RPMI7951 (cell line): ENCODE data around the gene MT3. TPM values are rescaled to one million over a fixed set of nuclear protein-coding genes. Genes with fewer than 3 reads are reported as not detected.
A peak's percentile ranks its signal among the peaks of the same experiment; 100 is the strongest.

Source experiments
- DNase-seq: peaks from one replicate; pipeline ENCODE4 v3.0.0-alpha.2; 2012; ENCODE audit warnings: low read depth
- total RNA-seq: library from RNA; depleted of rRNA; stranded (reverse); fragments of >200 nt; shearing (Covaris generic); gene quantifications from 2 replicates; pipeline ENCODE4 v1.2.3, GENCODE V29; 2014; rRNA removed

MT3 gene
- total RNA-seq, 1 experiment from 2014 or later: not detected

- no peak for DNase-seq
Observed at GRCh38 chr16:56630134-56630533, 40.8 kb downstream of the MT3 start.

- DNase-seq: no peak
Observed at GRCh38 chr16:56631197-56631596, 41.9 kb downstream of the MT3 start.

DNA sequence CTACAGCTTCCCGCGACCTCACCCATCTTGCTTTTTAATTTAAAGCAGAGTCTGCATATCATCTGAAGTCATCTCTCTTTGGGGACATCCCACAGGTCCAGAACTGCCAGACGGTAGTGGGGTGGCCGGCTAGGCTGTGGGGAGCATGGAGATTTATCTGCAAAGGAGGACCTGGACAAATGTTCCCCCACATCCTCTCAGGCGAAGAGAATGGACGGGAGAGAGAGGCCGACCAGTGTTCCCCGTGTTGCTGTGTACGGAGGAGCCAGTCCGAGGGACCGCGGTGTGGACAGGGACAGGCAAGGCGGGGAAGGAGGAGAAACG, 42.5 kb downstream of the MT3 start:
- no peak for DNase-seq

- peak; percentile 26 for DNase-seq
Observed at GRCh38 chr16:56632156-56632847, 43.0 kb downstream of the MT3 start, which contains the start of gene MT1M. TSS of gene MT1M (plus strand) at chr16:56632659. CDS start at chr16:56632732, 73 bp downstream.

- DNase-seq: no peak
Observed at GRCh38 chr16:56632848-56633365, 43.6 kb downstream of the MT3 start.

- DNase-seq: no peak
Observed at GRCh38 chr16:56633535-56633934, 44.2 kb downstream of the MT3 start.

DNA sequence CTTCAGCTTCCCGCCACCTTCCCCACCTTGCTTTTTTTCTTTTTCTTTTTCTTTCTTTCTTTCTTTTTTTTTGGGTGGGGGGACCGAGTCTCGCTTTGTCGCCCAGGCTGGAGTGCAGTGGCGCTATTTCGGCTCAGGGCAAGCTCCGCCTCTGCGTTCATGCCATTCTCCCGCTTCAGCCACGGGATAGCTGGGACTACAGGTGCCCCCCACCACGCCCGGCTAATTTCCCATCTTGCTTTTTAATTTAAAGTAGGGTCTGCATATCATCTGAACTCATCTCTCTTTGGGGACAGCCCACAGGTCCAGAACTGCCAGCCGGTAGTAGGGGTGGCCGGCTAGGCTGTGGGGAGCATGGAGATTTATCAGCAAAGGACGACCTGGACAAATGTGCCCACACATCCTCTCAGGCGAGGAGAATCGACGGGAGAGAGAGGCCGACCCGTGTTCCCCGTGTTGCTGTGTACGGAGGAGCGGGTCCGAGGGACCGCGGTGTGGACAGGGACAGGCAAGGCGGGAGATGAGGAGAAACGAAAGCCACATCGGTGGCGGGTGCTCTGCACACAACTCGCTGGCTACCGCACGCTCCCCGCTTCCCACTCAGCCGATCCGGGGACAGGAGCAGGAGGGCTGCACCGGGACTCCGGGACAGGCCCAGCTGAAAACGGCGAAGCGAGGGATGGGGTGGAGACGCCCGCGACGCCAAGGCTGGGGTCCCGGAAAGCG, 45.5 kb downstream of the MT3 start:
- no peak for DNase-seq

DNA sequence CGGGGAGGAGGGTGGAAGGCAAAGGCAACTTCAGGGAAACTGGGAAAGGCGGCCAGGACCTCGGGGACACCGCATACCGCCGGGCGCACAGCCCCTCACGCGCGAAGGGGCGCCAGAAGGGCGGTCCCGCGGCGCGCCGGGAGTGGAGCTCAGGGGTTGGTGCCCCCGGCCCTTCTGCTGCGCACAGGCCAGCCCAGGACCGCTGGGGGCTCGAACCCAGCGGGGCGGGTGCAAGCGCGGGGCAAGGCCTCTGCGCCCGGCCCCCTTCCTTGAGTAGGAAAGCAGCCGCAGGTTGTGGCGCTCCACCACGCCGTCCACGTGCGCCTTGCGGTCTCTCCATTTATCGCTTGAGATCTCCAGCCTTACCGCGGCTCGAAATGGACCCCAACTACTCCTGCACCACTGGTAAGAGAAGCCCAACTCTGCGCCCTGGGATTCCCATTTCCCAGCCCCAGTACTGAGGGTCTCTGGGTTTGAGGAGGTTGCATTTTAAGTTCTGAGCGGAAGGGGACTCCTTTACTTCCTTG, 46.2 kb downstream of the MT3 start:
- DNase-seq: no peak

GRCh38 chr16:56636616-56637413, 47.5 kb downstream of the MT3 start:
- no peak for DNase-seq

DNA sequence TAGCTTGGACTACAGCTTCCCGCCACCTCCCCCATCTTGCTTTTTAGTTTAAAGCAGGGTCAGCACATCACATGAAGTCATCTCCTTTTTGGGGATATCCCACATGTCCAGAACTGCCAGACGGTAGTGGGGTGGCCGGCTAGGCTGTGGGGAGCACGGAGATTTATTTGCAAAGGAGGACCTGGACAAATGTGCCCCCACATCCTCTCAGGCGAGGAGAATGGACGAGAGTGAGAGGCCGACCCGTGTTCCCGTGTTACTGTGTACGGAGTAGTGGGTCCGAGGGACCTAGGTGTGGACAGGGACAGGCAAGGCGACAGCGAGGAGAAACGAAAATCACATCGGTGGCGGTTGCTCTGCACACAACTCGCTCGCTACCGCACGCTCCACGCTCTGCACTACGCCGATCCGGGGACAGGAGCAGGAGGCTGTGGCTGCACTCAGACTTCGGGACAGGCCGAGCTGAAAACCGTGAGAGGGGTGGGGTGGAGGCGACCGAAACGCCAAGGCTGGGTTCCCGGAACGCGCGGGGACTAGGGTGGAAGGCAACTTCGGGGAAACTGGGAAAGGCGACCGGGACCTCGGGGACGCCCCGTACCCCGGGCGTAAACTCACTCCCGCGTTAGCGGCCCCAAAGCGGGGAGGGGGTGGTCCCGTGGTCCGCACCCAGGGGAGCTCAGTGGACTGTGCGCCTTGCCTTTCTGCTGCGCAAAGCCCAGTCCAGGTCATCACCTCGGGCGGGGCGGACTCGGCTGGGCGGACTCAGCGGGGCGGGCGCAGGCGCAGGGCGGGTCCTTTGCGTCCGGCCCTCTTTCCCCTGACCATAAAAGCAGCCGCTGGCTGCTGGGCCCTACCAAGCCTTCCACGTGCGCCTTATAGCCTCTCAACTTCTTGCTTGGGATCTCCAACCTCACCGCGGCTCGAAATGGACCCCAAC, 48.8 kb downstream of the MT3 start, which contains the start of gene MT1A:
Gene MT1A, plus strand, starts transcription at position 853 of the 937 bp plus-strand sequence. Its CDS starts 73 bp downstream, at position 926.
- DNase-seq: peak; percentile 23

- no peak for DNase-seq
Observed at GRCh38 chr16:56639045-56639444, 49.7 kb downstream of the MT3 start.

- DNase-seq: no peak
Observed at GRCh38 chr16:56640076-56640475, 50.7 kb downstream of the MT3 start.

Other genes starting within 250 kb of the MT3 start
- 100.0 and 105 TPM in 2 replicates for gene AMFR, start 164.0 kb upstream of the MT3 start, total RNA-seq
- gene NUDT21, start 138.2 kb upstream of the MT3 start, total RNA-seq: 89.7 and 101 TPM in 2 replicates
- 63.1 and 64.8 TPM in 2 replicates for gene OGFOD1, start 138.0 kb upstream of the MT3 start, total RNA-seq
- 41.6 and 44.3 TPM in 2 replicates for gene BBS2, start 69.5 kb upstream of the MT3 start, total RNA-seq
- gene MT4, start 24.5 kb upstream of the MT3 start, total RNA-seq: not detected in 2 replicates
- 715 and 768 TPM in 2 replicates for gene MT2A, start 19.1 kb downstream of the MT3 start, total RNA-seq
- gene MT1E, start 36.3 kb downstream of the MT3 start, total RNA-seq: 604 and 676 TPM in 2 replicates
- gene MT1M, start 43.1 kb downstream of the MT3 start, total RNA-seq: 2.3 and 4.5 TPM in 2 replicates
- gene MT1A, start 49.1 kb downstream of the MT3 start, total RNA-seq: 1.1 and 3.4 TPM in 2 replicates
- not detected in 2 replicates for gene MT1B, start 62.4 kb downstream of the MT3 start, total RNA-seq
- 6.5 and 9.0 TPM in 2 replicates for gene MT1F, start 68.4 kb downstream of the MT3 start, total RNA-seq
- gene MT1G, start 78.5 kb downstream of the MT3 start, total RNA-seq: 6.8 and 13.5 TPM in 2 replicates
- not detected in 2 replicates for gene MT1H, start 80.3 kb downstream of the MT3 start, total RNA-seq
- gene MT1X, start 92.9 kb downstream of the MT3 start, total RNA-seq: 150 and 163 TPM in 2 replicates
- 104 and 113 TPM in 2 replicates for gene NUP93, start 140.6 kb downstream of the MT3 start, total RNA-seq